Stimulated activated CD4-positive, alpha-beta T cell treated with anti-CD3 and anti-CD28 coated beads, Interleukin-1b, Interleukin-23, amount 100 ng/mL, for 4 hours (primary cell): ENCODE results near the gene HSPE1.
A peak's percentile ranks its signal among the peaks of the same experiment; 100 is the strongest.
"Not testable (repeated sequence)": the region's sequence is repeated elsewhere in the genome, so short reads cannot be mapped to it uniquely, and the experiment has no call there.

Experiments
- DNase-seq, 2 donors: peaks; one replicate each; pipeline ENCODE4 v3.0.0-alpha.2; 2020; ENCODE audit warnings: low read depth in 2 of 2

Gene HSPE1

GRCh38 chr2:197499594-197500502 is at the start of gene HSPE1, which contains the start of gene HSPD1:
TSS of gene HSPE1 (plus strand) at chr2:197500379. CDS start at chr2:197500437, 58 bp downstream.
TSS of gene HSPD1 (minus strand) at chr2:197499840. CDS start at chr2:197498848, 992 bp downstream.
- DNase-seq, result peak; percentile 95 to 96

- no peak for DNase-seq
Observed at GRCh38 chr2:197450465-197450864, 49.7 kb upstream of the HSPE1 start.

GRCh38 chr2:197450935-197451358 is 49.2 kb upstream of the HSPE1 start:
- DNase-seq, result not testable (repeated sequence)

- DNase-seq, result no peak
Observed at GRCh38 chr2:197452754-197453122, 47.4 kb upstream of the HSPE1 start.

- peak; percentile 92 to 94 for DNase-seq
Observed at GRCh38 chr2:197453123-197453913, 46.9 kb upstream of the HSPE1 start, which contains the start of gene COQ10B. TSS of gene COQ10B (plus strand) at chr2:197453552. CDS start at chr2:197453561, 9 bp downstream.

GRCh38 chr2:197453914-197454398 is 46.2 kb upstream of the HSPE1 start:
- no peak for DNase-seq

GRCh38 chr2:197454923-197455322 is 45.3 kb upstream of the HSPE1 start:
- DNase-seq, result no peak

- DNase-seq, result no peak
Observed at GRCh38 chr2:197455428-197455827, 44.8 kb upstream of the HSPE1 start.

GRCh38 chr2:197460649-197461048 is 39.5 kb upstream of the HSPE1 start:
- DNase-seq, result no peak

GRCh38 chr2:197461057-197461456 is 39.1 kb upstream of the HSPE1 start:
- DNase-seq, result no peak

GRCh38 chr2:197464175-197464574 is 36.0 kb upstream of the HSPE1 start:
- DNase-seq, result no peak

GRCh38 chr2:197472166-197472565 is 28.0 kb upstream of the HSPE1 start:
- DNase-seq, result no peak

GRCh38 chr2:197477797-197478196 is 22.4 kb upstream of the HSPE1 start:
- DNase-seq, result no peak

GRCh38 chr2:197480165-197481036 is 19.8 kb upstream of the HSPE1 start:
- DNase-seq, result no peak

- not testable (repeated sequence) for DNase-seq
Observed at GRCh38 chr2:197484248-197484647, 15.9 kb upstream of the HSPE1 start.

GRCh38 chr2:197486175-197486574 is 14.0 kb upstream of the HSPE1 start:
- DNase-seq, result no peak

GRCh38 chr2:197487385-197487784 is 12.8 kb upstream of the HSPE1 start:
- no peak for DNase-seq

GRCh38 chr2:197495433-197496134 is 4.6 kb upstream of the HSPE1 start:
- no peak for DNase-seq

GRCh38 chr2:197496695-197497094 is 3.5 kb upstream of the HSPE1 start:
- DNase-seq, result no peak

GRCh38 chr2:197497326-197497725 is 2.9 kb upstream of the HSPE1 start:
- no peak for DNase-seq
